OCI-LY3 (cell line): Measurements from ENCODE around the gene ZNF730.
"Not testable (repeated sequence)": the region's sequence is repeated elsewhere in the genome, so short reads cannot be mapped to it uniquely, and the experiment has no call there.

ENCODE experiments used
- H2AFZ ChIP-seq: fragments of 200-600, 300-600 bp; shearing (Covaris generic); 2 replicates; pipeline ENCODE4 v1.6.0; 2014; ENCODE audit warnings: antibody characterized with exemption, low read depth, low read length
- H3K27ac ChIP-seq: fragments of 200-600, 300-600 bp; sonication (generic); 2 replicates; pipeline ENCODE4 v1.5.1; 2014; ENCODE audit warnings: mild to moderate bottlenecking, low read length, moderate library complexity, mixed read lengths
- H3K27me3 ChIP-seq: fragments of 200-600, 300-600 bp; sonication (generic); 2 replicates; pipeline ENCODE4 v1.6.1; 2014; ENCODE audit warnings: low read depth, low read length, mixed read lengths
- H3K36me3 ChIP-seq: fragments of 200-600, 300-600 bp; sonication (generic); replicated peaks from 2 replicates; pipeline ENCODE3; 2014; ENCODE audit warnings: low read depth, low read length, mixed read lengths
- H3K4me1 ChIP-seq: fragments of 300-600, 200-600 bp; sonication (generic); 2 replicates; pipeline ENCODE4 v1.6.1; 2014; ENCODE audit warnings: low read length, mixed read lengths
- H3K4me2 ChIP-seq: fragments of 200-600, 300-600 bp; sonication (generic); 2 replicates; pipeline ENCODE4 v1.6.1; 2014; ENCODE audit warnings: low read length, mixed read lengths
- H3K4me3 ChIP-seq: fragments of 300-600, 200-600 bp; sonication (generic); 2 replicates; pipeline ENCODE4 v1.5.1; 2014; ENCODE audit warnings: antibody characterized with exemption, mild to moderate bottlenecking, low read length, moderate library complexity
- H3K79me2 ChIP-seq: fragments of 300-600, 200-600 bp; shearing (Covaris generic); 2 replicates; pipeline ENCODE4 v1.6.1; 2014; ENCODE audit warnings: mild to moderate bottlenecking, low read length, mixed read lengths
- H3K9ac ChIP-seq: fragments of 300-600, 200-600 bp; shearing (Covaris generic); 2 replicates; pipeline ENCODE4 v1.6.0; 2014; ENCODE audit warnings: mild to moderate bottlenecking, low read length, moderate library complexity
- H3K9me3 ChIP-seq: fragments of 200-600, 300-600 bp; shearing (Covaris generic); 2 replicates; pipeline ENCODE4 v1.6.1; 2014; ENCODE audit warnings: low read length, mixed read lengths; ENCODE audit not compliant: insufficient read depth
- H4K20me1 ChIP-seq: fragments of 200-600, 300-600 bp; sonication (generic); 2 replicates; pipeline ENCODE4 v1.6.1; 2016; ENCODE audit warnings: low read length, mixed read lengths; ENCODE audit not compliant: insufficient read depth
- CTCF ChIP-seq: fragments of 200-600, 300-600 bp; sonication (generic); IDR thresholded peaks from 2 replicates; pipeline ENCODE4 v1.5.1; 2014; ENCODE audit warnings: antibody characterized with exemption, low read length, low read depth
- EZH2phosphoT487 ChIP-seq: fragments of 200-600 bp; shearing (Covaris generic); IDR thresholded peaks from 2 replicates; pipeline ENCODE4 v1.6.1; 2018; ENCODE audit warnings: antibody characterized with exemption, mixed run types, low read depth

The ZNF730 gene

GRCh38 chr19:23075031-23075733 is 41.6 kb upstream of the ZNF730 start:
- H3K79me2 ChIP-seq = peaks cover 41% of the 10 kb centered on the region
- H3K4me3 ChIP-seq = peak overlapping the region; percentile 84
- H4K20me1 ChIP-seq = no peaks in the 10 kb centered on the region
- no peaks in the 10 kb centered on the region for H3K27me3 ChIP-seq
- 0 out of 2 replicates have a peak, but pooled peaks cover 7% of the 10 kb centered on the region for H3K9me3 ChIP-seq
- H3K9ac ChIP-seq = peak overlapping the region; percentile 90
- peak overlapping the region; percentile 96 for H3K4me2 ChIP-seq
- H3K36me3 ChIP-seq = peaks cover 30% of the 10 kb centered on the region
- no peak for TF ChIP-seq EZH2phosphoT487
- TF ChIP-seq CTCF = no peak
- peak overlapping the region; percentile 67 for H3K27ac ChIP-seq
- H2AFZ ChIP-seq = peak overlapping the region; percentile 61; the same call in 1 of the 2 replicates
- H3K4me1 ChIP-seq = peaks cover 7% of the 10 kb centered on the region

GRCh38 chr19:23077776-23078175 is 39.0 kb upstream of the ZNF730 start:
- H3K9ac ChIP-seq, H3K27me3 ChIP-seq, H3K4me3 ChIP-seq, H4K20me1 ChIP-seq, H3K4me1 ChIP-seq, H3K27ac ChIP-seq, H3K4me2 ChIP-seq, H2AFZ ChIP-seq: not testable (repeated sequence)
- Histone ChIP-seq H3K79me2 (peaks cover 64% of the 10 kb centered on the region), H3K36me3 (peaks cover 53% of the 10 kb centered on the region), H3K9me3 (0 out of 2 replicates have a peak, but pooled peaks cover 14% of the 10 kb centered on the region)

GRCh38 chr19:23093832-23094231 is 23.0 kb upstream of the ZNF730 start:
- peaks cover 27% of the 10 kb centered on the region; the same call in 1 of the 2 replicates for H3K9me3 ChIP-seq
- no peak overlapping the region for H3K4me2 ChIP-seq
- H3K4me3 ChIP-seq = no peak overlapping the region
- TF ChIP-seq EZH2phosphoT487 = no peak
- no peak for TF ChIP-seq CTCF
- H3K4me1 ChIP-seq = no peaks in the 10 kb centered on the region
- no peaks in the 10 kb centered on the region for H3K27me3 ChIP-seq
- peaks cover 46% of the 10 kb centered on the region for H3K79me2 ChIP-seq
- H4K20me1 ChIP-seq = no peaks in the 10 kb centered on the region
- H3K27ac ChIP-seq = no peak overlapping the region
- H3K36me3 ChIP-seq = peaks cover 81% of the 10 kb centered on the region
- H2AFZ ChIP-seq = no peak overlapping the region
- no peak overlapping the region for H3K9ac ChIP-seq

GRCh38 chr19:23095418-23095817 is 21.4 kb upstream of the ZNF730 start:
- no peaks in the 10 kb centered on the region for H3K27me3 ChIP-seq
- H4K20me1 ChIP-seq = no peaks in the 10 kb centered on the region
- peaks cover 83% of the 10 kb centered on the region for H3K36me3 ChIP-seq
- no peak overlapping the region for H2AFZ ChIP-seq
- H3K79me2 ChIP-seq = peaks cover 32% of the 10 kb centered on the region
- no peaks in the 10 kb centered on the region for H3K4me1 ChIP-seq
- no peak overlapping the region for H3K27ac ChIP-seq
- no peak for TF ChIP-seq CTCF
- no peak for TF ChIP-seq EZH2phosphoT487
- 0 out of 2 replicates have a peak, but pooled peaks cover 15% of the 10 kb centered on the region for H3K9me3 ChIP-seq
- no peak overlapping the region for H3K9ac ChIP-seq
- no peak overlapping the region for H3K4me3 ChIP-seq
- no peak overlapping the region for H3K4me2 ChIP-seq
